ENCODE measurements around the gene PEX7.

- TF ChIP-seq EP300 (IDR thresholded peaks at IDR 0.05; ENCODE audit: borderline replicate concordance) (no peak), CREB1 (IDR thresholded peaks at IDR 0.05; ENCODE audit: low read depth) (no peak), MAX (IDR thresholded peaks at IDR 0.05) (no peak), USF1 (IDR thresholded peaks at IDR 0.05) (no peak), TAF1 (IDR thresholded peaks at IDR 0.05; ENCODE audit: low read depth) (no peak), FOXM1 (IDR thresholded peaks at IDR 0.05; ENCODE audit: borderline replicate concordance, low read depth) (no peak), EGR1 (IDR thresholded peaks at IDR 0.05) (no peak), RAD21 (IDR thresholded peaks at IDR 0.05; ENCODE audit: low read depth) (no peak), TCF12 (IDR thresholded peaks at IDR 0.05; ENCODE audit: low read depth) (no peak), TEAD4 (IDR thresholded peaks at IDR 0.05) (no peak), CEBPB (IDR thresholded peaks at IDR 0.05) (no peak)
Observed at GRCh38 chr6:136786658-136787057, 35.7 kb upstream of the PEX7 start.
